SU-DHL-6 (cell line): ENCODE results near the gene BCAS4.

Experiments used
- H2AFZ ChIP-seq: fragments of 200-600 bp; sonication (generic); 2 replicates; pipeline ENCODE4 v1.6.1; 2014; ENCODE audit warnings: low read depth, mild to moderate bottlenecking, moderate library complexity, mixed read lengths, antibody characterized with exemption, low read length; ENCODE audit not compliant: severe bottlenecking
- H3F3A ChIP-seq: fragments of 200-600 bp; shearing (Covaris generic); 2 replicates; pipeline ENCODE4 v1.6.0; 2016; ENCODE audit warnings: antibody characterized with exemption, mild to moderate bottlenecking; ENCODE audit not compliant: insufficient read depth
- H3K27ac ChIP-seq: fragments of 200-600 bp; sonication (generic); 2 replicates; pipeline ENCODE4 v1.5.1; 2016; ENCODE audit warnings: low read depth, mild to moderate bottlenecking, low read length, moderate library complexity, mixed read lengths
- H3K27me3 ChIP-seq: fragments of 200-600 bp; sonication (generic), shearing (Covaris generic); 2 replicates; pipeline ENCODE4 v1.6.0; 2014; ENCODE audit warnings: mild to moderate bottlenecking, low read length
- H3K36me3 ChIP-seq: fragments of 200-600 bp; sonication (generic); 2 replicates; pipeline ENCODE4 v1.6.1; 2014; ENCODE audit warnings: mild to moderate bottlenecking, low read length, mixed read lengths
- H3K4me2 ChIP-seq: fragments of 300-600, 200-600 bp; shearing (Covaris generic), sonication (generic); 2 replicates; pipeline ENCODE4 v1.6.0; 2014; ENCODE audit warnings: low read length, low read depth, mild to moderate bottlenecking; ENCODE audit not compliant: poor library complexity, severe bottlenecking
- H3K4me3 ChIP-seq: fragments of 200-600 bp; sonication (generic); 2 replicates; pipeline ENCODE4 v1.5.1; 2014; ENCODE audit warnings: antibody characterized with exemption, low read length, mild to moderate bottlenecking, mixed read lengths; ENCODE audit not compliant: insufficient read depth, poor library complexity, severe bottlenecking
- H3K79me2 ChIP-seq: fragments of 200-600 bp; sonication (generic); 2 replicates; pipeline ENCODE4 v1.6.1; 2014; ENCODE audit warnings: mild to moderate bottlenecking, low read length, moderate library complexity; ENCODE audit not compliant: insufficient read depth
- H3K9ac ChIP-seq: fragments of 200-600 bp; sonication (generic); 2 replicates; pipeline ENCODE4 v1.7.0; 2014; ENCODE audit warnings: mild to moderate bottlenecking, low read length
- H3K9me2 ChIP-seq: fragments of 200-600 bp; sonication (generic); replicated peaks from 2 replicates; pipeline ENCODE4 v1.6.1; 2014; ENCODE audit warnings: low read length; ENCODE audit not compliant: insufficient read depth
- H3K9me3 ChIP-seq: fragments of 200-600 bp; sonication (generic); 2 replicates; pipeline ENCODE4 v1.6.1; 2014; ENCODE audit warnings: low read length, mixed read lengths; ENCODE audit not compliant: insufficient read depth
- H4K20me1 ChIP-seq: fragments of 200-600 bp; sonication (generic); 2 replicates; pipeline ENCODE4 v1.6.1; 2014; ENCODE audit warnings: low read depth, mild to moderate bottlenecking, antibody characterized with exemption, low read length, moderate library complexity, mixed read lengths
- EZH2phosphoT487 ChIP-seq: fragments of 200-600 bp; sonication (generic), shearing (Covaris generic); conservative IDR thresholded peaks from 2 replicates; pipeline ENCODE4 v1.6.1; 2018; ENCODE audit warnings: mild to moderate bottlenecking, antibody characterized with exemption, low read length, moderate library complexity, mixed read lengths
- TF ChIP-seq, protein P1 (sequence below): fragments of 200-600 bp; sonication (generic); IDR thresholded peaks from one replicate; pipeline ENCODE4 v1.5.1; 2017; ENCODE audit warnings: antibody characterized with exemption, mild to moderate bottlenecking, low read length, moderate library complexity; ENCODE audit not compliant: insufficient read depth, poor library complexity, severe bottlenecking

The BCAS4 gene

GRCh38 chr20:50866831-50867230 is 72.0 kb downstream of the BCAS4 start:
- Histone ChIP-seq H3K4me2 (no peak overlapping the region), H3K36me3 (no peaks in the 10 kb centered on the region; the same call in 1 of the 2 replicates), H3K9me2 (no peaks in the 10 kb centered on the region), H3K79me2 (peaks cover 30% of the 10 kb centered on the region), H3K9me3 (no peaks in the 10 kb centered on the region), H3F3A (no peaks in the 10 kb centered on the region), H2AFZ (no peak overlapping the region), H4K20me1 (no peaks in the 10 kb centered on the region), H3K9ac (no peak overlapping the region), H3K4me3 (no peak overlapping the region), H3K27me3 (no peaks in the 10 kb centered on the region), H3K27ac (no peak overlapping the region)
- TF ChIP-seq, protein P1, sequence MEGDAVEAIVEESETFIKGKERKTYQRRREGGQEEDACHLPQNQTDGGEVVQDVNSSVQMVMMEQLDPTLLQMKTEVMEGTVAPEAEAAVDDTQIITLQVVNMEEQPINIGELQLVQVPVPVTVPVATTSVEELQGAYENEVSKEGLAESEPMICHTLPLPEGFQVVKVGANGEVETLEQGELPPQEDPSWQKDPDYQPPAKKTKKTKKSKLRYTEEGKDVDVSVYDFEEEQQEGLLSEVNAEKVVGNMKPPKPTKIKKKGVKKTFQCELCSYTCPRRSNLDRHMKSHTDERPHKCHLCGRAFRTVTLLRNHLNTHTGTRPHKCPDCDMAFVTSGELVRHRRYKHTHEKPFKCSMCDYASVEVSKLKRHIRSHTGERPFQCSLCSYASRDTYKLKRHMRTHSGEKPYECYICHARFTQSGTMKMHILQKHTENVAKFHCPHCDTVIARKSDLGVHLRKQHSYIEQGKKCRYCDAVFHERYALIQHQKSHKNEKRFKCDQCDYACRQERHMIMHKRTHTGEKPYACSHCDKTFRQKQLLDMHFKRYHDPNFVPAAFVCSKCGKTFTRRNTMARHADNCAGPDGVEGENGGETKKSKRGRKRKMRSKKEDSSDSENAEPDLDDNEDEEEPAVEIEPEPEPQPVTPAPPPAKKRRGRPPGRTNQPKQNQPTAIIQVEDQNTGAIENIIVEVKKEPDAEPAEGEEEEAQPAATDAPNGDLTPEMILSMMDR: no peak
- TF ChIP-seq EZH2phosphoT487: no peak

- Histone ChIP-seq H4K20me1 (no peaks in the 10 kb centered on the region; the same call in 1 of the 2 replicates), H3K9me2 (no peaks in the 10 kb centered on the region), H3K9ac (no peak overlapping the region), H3K4me2 (no peak overlapping the region), H3K4me3 (no peak overlapping the region), H3K27ac (no peak overlapping the region), H2AFZ (no peak overlapping the region), H3K27me3 (no peaks in the 10 kb centered on the region), H3K36me3 (no peaks in the 10 kb centered on the region; the same call in 1 of the 2 replicates), H3K79me2 (peaks cover 30% of the 10 kb centered on the region), H3F3A (no peaks in the 10 kb centered on the region), H3K9me3 (no peaks in the 10 kb centered on the region)
- TF ChIP-seq EZH2phosphoT487: no peak
- TF ChIP-seq, protein P1: no peak
Measured at GRCh38 chr20:50867805-50868204, 72.9 kb downstream of the BCAS4 start.

DNA sequence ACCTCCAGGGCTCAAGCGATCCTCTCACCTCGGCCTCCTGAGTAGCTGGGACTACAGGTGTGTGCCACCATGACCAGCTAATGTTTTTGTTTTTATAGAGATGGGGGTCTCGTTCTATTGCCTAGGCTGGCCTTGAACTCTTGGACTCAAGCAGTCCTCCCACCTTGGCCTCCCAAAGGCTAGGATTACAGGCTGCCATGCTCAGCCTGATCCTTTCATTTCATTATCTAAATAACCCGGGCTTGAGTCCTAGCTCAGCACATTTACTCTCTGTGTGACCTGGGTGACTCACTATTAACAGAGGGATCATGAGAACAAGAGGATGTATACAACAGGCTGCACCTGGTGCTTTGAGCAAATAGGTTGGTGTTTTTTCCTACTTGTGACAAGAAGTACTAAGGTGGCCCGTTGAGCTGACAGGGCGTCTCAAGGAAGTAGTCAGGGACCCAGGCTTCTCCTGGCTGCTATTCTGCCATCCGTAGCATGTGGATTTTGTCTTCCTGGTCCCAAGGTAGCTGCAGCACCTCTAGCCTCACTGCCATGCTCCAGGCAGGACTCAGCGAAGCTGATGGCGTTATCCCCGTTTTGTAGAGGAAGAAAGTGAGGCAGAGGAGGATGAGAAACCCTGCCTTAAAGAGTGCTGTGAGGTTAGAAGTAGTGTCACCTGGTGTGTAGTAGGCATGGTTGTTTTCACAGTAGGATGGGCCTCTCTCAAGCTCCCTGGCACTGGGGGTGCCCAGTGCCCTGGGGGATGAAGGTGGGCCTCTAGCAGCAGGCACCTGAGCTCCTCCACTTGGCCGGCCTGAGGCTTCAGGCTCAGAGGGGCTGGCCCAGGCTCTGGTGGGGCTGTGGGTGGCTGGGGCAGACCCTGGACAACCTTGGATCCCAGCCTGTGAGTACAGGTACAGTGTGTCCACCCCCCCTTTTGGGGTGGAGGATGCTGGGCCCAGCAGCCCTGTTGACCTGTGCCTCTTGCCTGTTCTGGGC is 73.9 kb downstream of the BCAS4 start:
- no peak overlapping the region for H3K4me2 ChIP-seq
- no peaks in the 10 kb centered on the region; the same call in 1 of the 2 replicates for H4K20me1 ChIP-seq
- no peak overlapping the region for H3K27ac ChIP-seq
- H3K79me2 ChIP-seq: peaks cover 27% of the 10 kb centered on the region
- H3K9ac ChIP-seq: no peak overlapping the region
- no peaks in the 10 kb centered on the region for H3K9me2 ChIP-seq
- H3F3A ChIP-seq: no peaks in the 10 kb centered on the region
- H2AFZ ChIP-seq: no peak overlapping the region
- H3K9me3 ChIP-seq: no peaks in the 10 kb centered on the region
- H3K36me3 ChIP-seq: no peaks in the 10 kb centered on the region; the same call in 1 of the 2 replicates
- H3K27me3 ChIP-seq: no peaks in the 10 kb centered on the region
- no peak overlapping the region for H3K4me3 ChIP-seq
- no peak for TF ChIP-seq EZH2phosphoT487
- TF ChIP-seq, protein P1: no peak
